Peyer's patch (tissue), 4 donors: ENCODE data around the gene TICAM1.

Source experiments
- CTCF ChIP-seq, 6 experiments: fragments of 450-650 bp in 4 of 6; fragments of 200-600 bp in 2 of 6; sonication (generic) in 1 of 6; IDR thresholded peaks; one replicate each; pipeline ENCODE4 v1.5.1; 2017 to 2019; ENCODE audit warnings: antibody characterized with exemption in 6 of 6, mild to moderate bottlenecking in 3 of 6, moderate library complexity in 1 of 6
- POLR2A ChIP-seq, 2 donors: fragments of 450-650 bp; IDR thresholded peaks; one replicate each; pipeline ENCODE4 v1.5.1; 2017; ENCODE audit warnings: antibody characterized with exemption in 2 of 2, mild to moderate bottlenecking in 2 of 2, moderate library complexity in 2 of 2

GRCh38 chr19:4773047-4773640, 58.4 kb downstream of the TICAM1 start:
- TF ChIP-seq CTCF (IDR thresholded peaks at IDR 0.05) (no peak), POLR2A (IDR thresholded peaks at IDR 0.05) (no peak)
